HUES48 (cell line): ENCODE measurements around the gene ZFYVE21.

Source experiments
- H3K27ac ChIP-seq: one replicate; pipeline ENCODE4 v1.7.0; 2013; ENCODE audit warnings: low read depth, low read length, inconsistent platforms
- H3K27me3 ChIP-seq: 2 replicates; pipeline ENCODE4 v1.6.1; 2013; ENCODE audit warnings: mild to moderate bottlenecking, low read length; ENCODE audit not compliant: control insufficient read depth, insufficient read depth
- H3K36me3 ChIP-seq: 2 replicates; pipeline ENCODE4 v1.6.1; 2013; ENCODE audit warnings: low read length; ENCODE audit not compliant: control insufficient read depth, insufficient read depth
- H3K4me1 ChIP-seq: 2 replicates; pipeline ENCODE4 v1.6.1; 2013; ENCODE audit warnings: mild to moderate bottlenecking, low read length; ENCODE audit not compliant: control insufficient read depth, insufficient read depth
- H3K4me3 ChIP-seq: 2 replicates; pipeline ENCODE4 v1.5.1; 2013; ENCODE audit warnings: mild to moderate bottlenecking, low read depth, low read length
- H3K9ac ChIP-seq: 2 replicates; pipeline ENCODE4 v1.6.1; 2013; ENCODE audit warnings: mild to moderate bottlenecking, low read depth, low read length, moderate library complexity
- H3K9me3 ChIP-seq: 2 replicates; pipeline ENCODE4 v1.6.1; 2013; ENCODE audit warnings: low read length; ENCODE audit not compliant: control insufficient read depth, insufficient read depth

ZFYVE21 gene

GRCh38 chr14:103699901-103700752 is 15.5 kb upstream of the ZFYVE21 start:
- Histone ChIP-seq H3K4me1 (no peaks in the 10 kb centered on the region), H3K27me3 (no peaks in the 10 kb centered on the region), H3K27ac (no peak overlapping the region), H3K36me3 (peaks cover 73% of the 10 kb centered on the region), H3K4me3 (no peak overlapping the region), H3K9me3 (no peaks in the 10 kb centered on the region), H3K9ac (no peak overlapping the region)

GRCh38 chr14:103700753-103701490 is 14.7 kb upstream of the ZFYVE21 start:
- no peaks in the 10 kb centered on the region for H3K27me3 ChIP-seq
- H3K4me3 ChIP-seq: no peak overlapping the region
- H3K9ac ChIP-seq: no peak overlapping the region
- no peaks in the 10 kb centered on the region for H3K9me3 ChIP-seq
- no peak overlapping the region for H3K27ac ChIP-seq
- H3K36me3 ChIP-seq: peaks cover 81% of the 10 kb centered on the region
- no peaks in the 10 kb centered on the region for H3K4me1 ChIP-seq

GRCh38 chr14:103702095-103702494 is 13.5 kb upstream of the ZFYVE21 start:
- no peak overlapping the region for H3K4me3 ChIP-seq
- no peak overlapping the region for H3K9ac ChIP-seq
- H3K36me3 ChIP-seq: peaks cover 87% of the 10 kb centered on the region
- H3K9me3 ChIP-seq: no peaks in the 10 kb centered on the region
- no peaks in the 10 kb centered on the region for H3K4me1 ChIP-seq
- H3K27me3 ChIP-seq: no peaks in the 10 kb centered on the region
- H3K27ac ChIP-seq: no peak overlapping the region

- Histone ChIP-seq H3K9me3 (no peaks in the 10 kb centered on the region), H3K27me3 (no peaks in the 10 kb centered on the region), H3K4me1 (no peaks in the 10 kb centered on the region), H3K27ac (no peak overlapping the region), H3K36me3 (peaks cover 87% of the 10 kb centered on the region), H3K9ac (no peak overlapping the region), H3K4me3 (no peak overlapping the region)
These were observed 12.8 kb upstream of the ZFYVE21 start for GRCh38 chr14:103702497-103703432.

- H3K9ac ChIP-seq: no peak overlapping the region
- H3K4me1 ChIP-seq: no peaks in the 10 kb centered on the region
- no peaks in the 10 kb centered on the region for H3K27me3 ChIP-seq
- no peaks in the 10 kb centered on the region for H3K9me3 ChIP-seq
- H3K4me3 ChIP-seq: no peak overlapping the region
- H3K27ac ChIP-seq: no peak overlapping the region
- H3K36me3 ChIP-seq: peaks cover 88% of the 10 kb centered on the region
These were observed 11.9 kb upstream of the ZFYVE21 start for GRCh38 chr14:103703433-103704385.

- no peak overlapping the region for H3K4me3 ChIP-seq
- no peak overlapping the region for H3K9ac ChIP-seq
- H3K9me3 ChIP-seq: no peaks in the 10 kb centered on the region
- H3K27ac ChIP-seq: no peak overlapping the region
- peaks cover 88% of the 10 kb centered on the region for H3K36me3 ChIP-seq
- H3K27me3 ChIP-seq: no peaks in the 10 kb centered on the region
- no peaks in the 10 kb centered on the region for H3K4me1 ChIP-seq
These were observed 10.9 kb upstream of the ZFYVE21 start for GRCh38 chr14:103704708-103705107.

GRCh38 chr14:103705118-103705503 is 10.5 kb upstream of the ZFYVE21 start:
- Histone ChIP-seq H3K36me3 (peaks cover 88% of the 10 kb centered on the region), H3K9ac (no peak overlapping the region), H3K27ac (no peak overlapping the region), H3K4me3 (no peak overlapping the region), H3K4me1 (no peaks in the 10 kb centered on the region), H3K27me3 (no peaks in the 10 kb centered on the region), H3K9me3 (no peaks in the 10 kb centered on the region)

GRCh38 chr14:103705504-103706284 is 9.9 kb upstream of the ZFYVE21 start:
- Histone ChIP-seq H3K4me3 (no peak overlapping the region), H3K4me1 (peaks cover under 1% of the 10 kb centered on the region; the same call in 1 of the 2 replicates), H3K27ac (no peak overlapping the region), H3K27me3 (no peaks in the 10 kb centered on the region), H3K36me3 (peaks cover 84% of the 10 kb centered on the region), H3K9ac (no peak overlapping the region), H3K9me3 (no peaks in the 10 kb centered on the region)

GRCh38 chr14:103706551-103707328 is 8.9 kb upstream of the ZFYVE21 start:
- H3K27me3 ChIP-seq: no peaks in the 10 kb centered on the region
- H3K36me3 ChIP-seq: peaks cover 91% of the 10 kb centered on the region
- peaks cover 7% of the 10 kb centered on the region; the same call in 1 of the 2 replicates for H3K4me1 ChIP-seq
- no peak overlapping the region for H3K4me3 ChIP-seq
- no peak overlapping the region for H3K27ac ChIP-seq
- H3K9ac ChIP-seq: no peak overlapping the region
- no peaks in the 10 kb centered on the region for H3K9me3 ChIP-seq
